ENCODE results near the gene NPEPL1. TPM values are rescaled to one million over a fixed set of nuclear protein-coding genes. Genes with fewer than 3 reads are reported as not detected.

The NPEPL1 gene
- total and polyA plus RNA-seq, 2 donors (not counting 3 experiments of a cell fraction or from before 2014, with no cell fraction given) = 22.5 to 40.8 TPM

- peaks cover 0 to 2% of the 10 kb centered on the region in 2 experiments for H3K36me3 ChIP-seq (ENCODE audit: control insufficient read depth in 2 of 2, extremely low read depth in 1 of 2, insufficient read depth in 2 of 2, low read length in 2 of 2)
- no peak for DNase-seq (ENCODE audit: low read depth, low spot score)
- H3K9me3 ChIP-seq (replicated peaks; ENCODE audit: control insufficient read depth, insufficient read depth, low read length) = no peaks in the 10 kb centered on the region
- H3K27ac ChIP-seq (ENCODE audit: insufficient read depth, low read depth, low read length) = no peak overlapping the region
- no TSS peak for BruUV-seq (replicated peaks)
- peak overlapping the region; percentile 21 for H3K4me2 ChIP-seq (ENCODE audit: insufficient read depth, low read length)
- no peak overlapping the region for H3K4me3 ChIP-seq (replicated peaks in 1 of 3; ENCODE audit: insufficient read depth in 1 of 3, low read depth in 1 of 3, low read length in 3 of 3)
- no peaks in the 10 kb centered on the region for H3K27me3 ChIP-seq (ENCODE audit: control insufficient read depth in 2 of 2, insufficient read depth in 2 of 2, low read length in 2 of 2)
- POLR2A ChIA-PET = no interaction called here
- no peak for FAIRE-seq
- H3K79me2 ChIP-seq (ENCODE audit: control insufficient read depth, insufficient read depth, low read length) = peaks cover 93% of the 10 kb centered on the region
- H2AFZ ChIP-seq (ENCODE audit: low read depth, low read length) = no peak overlapping the region
- no peaks in the 10 kb centered on the region for H3K9me1 ChIP-seq (replicated peaks; ENCODE audit: control insufficient read depth, extremely low read depth, insufficient read depth, low read length)
- CTCF ChIA-PET = interaction anchor here (1.2 kb wide), 1 partner anchor 174 kb away, joined by 9 read pairs; no protein-coding TSS in a partner anchor
- dilution Hi-C loops (cut with MboI; ENCODE audit: extremely low pct_ligation_motif_present, low sequenced_read_pairs) (loop anchor here (25.0 kb wide), 1 partner anchor 418 kb away; the partner anchor contains the start of gene ANKRD60), intact Hi-C loops (cut with micrococcal nuclease) (loop anchor here (10.0 kb wide), 2 partner anchors 199 to 359 kb away; partner anchors contain the start of genes GNAS, GNAS-AS1 and TUBB1)
- no peak overlapping the region for H3K9ac ChIP-seq (replicated peaks; ENCODE audit: extremely low read depth, insufficient read depth, low read length)
- peaks cover 55% of the 10 kb centered on the region for H3K4me1 ChIP-seq (ENCODE audit: control insufficient read depth, extremely low read depth, insufficient read depth, low read length)
- peaks cover 3% of the 10 kb centered on the region for H4K20me1 ChIP-seq (replicated peaks; ENCODE audit: control insufficient read depth, extremely low read depth, insufficient read depth, low read length)
- TF ChIP-seq POLR2AphosphoS5 (IDR thresholded peaks at IDR 0.05; ENCODE audit: insufficient read depth, low read depth, low read length) (no peak), MAX (IDR thresholded peaks at IDR 0.05; ENCODE audit: insufficient read depth, insufficient read length) (no peak), POLR2A (IDR thresholded peaks at IDR 0.05; ENCODE audit: low read depth, low read length) (no peak), EZH2 (IDR thresholded peaks at IDR 0.05; ENCODE audit: borderline replicate concordance, low read depth, low read length, severe bottlenecking) (no peak), JUN (IDR thresholded peaks at IDR 0.05; ENCODE audit: borderline replicate concordance, insufficient read depth, insufficient read length, low read depth) (no peak), FOS (IDR thresholded peaks at IDR 0.05; ENCODE audit: borderline replicate concordance, insufficient read depth, low read length) (no peak), MYC (IDR thresholded peaks at IDR 0.05; ENCODE audit: low read depth, low read length) (no peak), GATA2 (IDR thresholded peaks at IDR 0.05; ENCODE audit: insufficient read depth, insufficient read length, low read depth, low read length) (no peak), CTCF (IDR thresholded peaks at IDR 0.05; ENCODE audit: extremely low read depth in 1 of 2, insufficient read depth in 1 of 2, low read depth in 1 of 2, low read length in 2 of 2) (no peak)
Measured at GRCh38 chr20:58655328-58656107, 37.1 kb upstream of the NPEPL1 start.

Measured in endothelial cell of umbilical vein (primary cell).